NCI-H460 (cell line): ENCODE measurements around the gene RNF130. TPM values are rescaled to one million over a fixed set of nuclear protein-coding genes. Genes with fewer than 3 reads are reported as not detected.

Experiments used
- DNase-seq: peaks from one replicate; pipeline ENCODE4 v3.0.0-alpha.2; 2016; ENCODE audit warnings: low read depth; ENCODE audit errors: extremely low read depth
- total RNA-seq: library from RNA; depleted of rRNA; stranded (reverse); fragments of >200 nt; shearing (Covaris generic); gene quantifications from 2 replicates; pipeline ENCODE4 v1.2.3, GENCODE V29; 2014

Gene RNF130
- total RNA-seq, 1 experiment from 2014 or later = 61.6 TPM

GRCh38 chr5:180060192-180060591, 11.4 kb downstream of the RNF130 start:
- DNase-seq = no peak

GRCh38 chr5:180059326-180059725, 12.2 kb downstream of the RNF130 start:
- no peak for DNase-seq

GRCh38 chr5:180056153-180056552, 15.4 kb downstream of the RNF130 start:
- DNase-seq = no peak

DNA sequence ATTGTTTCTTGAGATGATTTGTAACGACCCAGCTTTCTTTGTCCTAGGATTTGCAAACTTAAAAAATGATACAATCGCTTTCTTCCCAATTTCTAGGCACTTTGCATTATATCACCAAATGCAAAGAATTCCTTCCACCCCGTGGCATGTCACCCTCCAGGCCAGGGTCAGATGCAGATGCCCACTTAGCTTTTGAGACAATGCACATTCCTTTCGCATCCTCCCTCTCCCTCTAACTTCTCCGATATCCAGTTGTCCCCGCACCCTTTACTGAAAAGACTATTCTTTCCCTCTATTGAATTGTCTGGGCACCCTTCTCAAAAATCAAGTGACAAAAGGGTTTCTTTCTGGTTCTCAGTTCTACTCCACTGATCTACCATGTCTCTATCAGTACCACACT, 17.3 kb downstream of the RNF130 start:
- no peak for DNase-seq

DNA sequence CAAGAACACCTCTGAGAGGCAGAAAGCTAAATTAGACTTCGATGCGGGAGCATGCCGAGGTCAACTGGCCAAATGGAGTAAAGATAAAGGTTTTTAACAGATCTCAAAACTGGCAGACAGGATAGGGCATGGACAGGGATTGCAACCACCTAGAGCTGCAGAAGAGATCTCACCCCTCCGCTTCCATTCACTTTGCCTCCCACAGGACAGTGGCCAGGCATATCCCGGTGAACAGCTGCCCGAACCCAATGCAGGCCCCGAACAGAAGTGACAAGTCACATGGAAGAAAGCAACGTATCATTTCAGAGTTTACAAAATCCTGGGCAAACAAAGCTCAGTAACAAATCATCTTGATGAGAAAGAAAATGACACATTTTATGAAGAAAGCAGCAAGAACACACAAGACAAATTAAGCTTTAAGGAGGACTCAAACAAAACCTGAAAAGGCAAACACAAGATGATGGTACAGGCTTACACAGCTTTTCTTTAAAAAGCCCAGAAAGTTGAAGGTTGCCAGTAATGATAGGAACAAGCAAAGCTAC, 18.4 kb downstream of the RNF130 start:
- no peak for DNase-seq

DNA sequence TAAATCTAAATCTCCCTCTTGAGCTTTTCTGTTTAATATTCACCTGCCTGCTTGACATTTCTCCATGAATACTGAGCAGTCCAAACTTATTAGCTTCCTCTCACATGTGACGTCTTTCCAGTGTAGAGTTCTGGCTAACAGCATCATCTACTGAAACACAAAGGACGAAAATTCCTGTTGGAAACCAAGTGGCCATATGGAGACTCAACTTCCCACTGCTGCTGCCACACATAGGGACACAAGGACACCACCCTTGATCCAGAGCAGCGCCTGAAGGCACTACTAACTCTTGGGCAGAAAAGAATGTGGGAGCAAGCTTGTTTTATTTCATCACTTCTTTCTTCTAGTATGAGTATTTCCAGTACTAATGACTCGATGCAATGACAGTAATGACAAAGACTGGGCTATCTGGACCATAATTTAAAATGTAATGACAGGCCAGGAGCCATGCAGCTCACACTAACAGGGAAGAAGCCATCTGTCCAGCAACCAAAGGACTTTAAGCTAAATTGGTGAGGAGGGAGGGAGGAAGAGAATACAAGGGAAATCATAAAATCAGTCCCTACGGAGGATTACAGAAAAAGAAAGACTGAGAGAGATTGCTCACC, 19.2 kb downstream of the RNF130 start:
- no peak for DNase-seq

DNA sequence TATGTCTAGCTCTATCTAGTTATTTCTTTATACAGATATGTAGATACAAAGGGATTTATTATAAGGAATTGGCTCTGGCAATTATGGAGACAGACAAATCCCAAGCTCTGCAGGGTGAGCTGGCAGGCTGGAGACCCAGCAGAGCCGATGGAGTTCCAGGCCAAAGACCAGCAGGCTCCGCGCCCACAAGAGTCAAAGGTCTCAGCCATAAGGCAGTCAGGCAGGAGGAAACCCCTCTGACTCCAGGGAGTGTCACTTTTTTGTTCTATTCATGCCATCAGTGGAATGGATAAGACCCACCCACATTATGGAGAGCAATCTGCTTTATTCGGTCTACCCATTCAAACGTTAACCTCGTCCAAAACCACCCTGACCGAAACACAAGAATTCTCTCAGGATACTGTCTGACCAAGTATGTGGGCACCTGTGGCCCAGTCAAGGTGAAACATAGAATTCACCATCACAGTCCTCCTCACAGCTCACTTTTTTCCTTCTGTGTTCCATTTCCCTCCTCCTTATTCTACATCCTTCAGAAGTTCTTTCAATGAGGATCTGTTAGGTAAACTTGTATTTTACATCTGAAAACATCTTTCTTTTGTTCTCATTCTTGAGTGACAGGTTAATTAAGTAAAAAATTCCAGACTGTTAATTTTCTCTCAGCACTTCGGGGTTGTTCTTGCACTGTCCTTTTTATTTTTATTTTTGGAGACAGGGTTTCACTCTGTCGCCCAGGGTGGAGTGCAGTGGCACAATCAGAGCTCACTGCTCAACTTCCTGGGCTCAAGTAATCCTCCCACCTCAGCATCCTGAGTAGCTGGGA, 21.2 kb downstream of the RNF130 start:
- no peak for DNase-seq

DNA sequence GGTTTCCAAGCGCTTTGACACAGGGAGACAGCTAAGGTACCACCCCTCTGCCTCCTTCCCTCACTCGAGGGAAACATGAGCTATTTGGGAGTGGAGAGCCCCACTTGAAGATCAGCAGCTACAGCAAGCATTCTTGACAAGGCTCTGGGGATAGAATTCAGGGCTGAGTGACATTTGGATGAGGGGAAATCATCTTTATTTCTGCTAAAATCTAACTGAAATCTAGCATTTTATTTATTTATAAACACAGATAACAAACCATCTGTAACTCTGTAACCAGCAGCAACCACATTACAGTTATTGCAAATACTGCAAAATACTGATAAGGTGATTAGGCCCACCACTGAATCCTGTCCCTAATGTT, 22.4 kb downstream of the RNF130 start:
- DNase-seq = no peak

GRCh38 chr5:180047667-180048066, 23.9 kb downstream of the RNF130 start:
- DNase-seq = no peak

DNA sequence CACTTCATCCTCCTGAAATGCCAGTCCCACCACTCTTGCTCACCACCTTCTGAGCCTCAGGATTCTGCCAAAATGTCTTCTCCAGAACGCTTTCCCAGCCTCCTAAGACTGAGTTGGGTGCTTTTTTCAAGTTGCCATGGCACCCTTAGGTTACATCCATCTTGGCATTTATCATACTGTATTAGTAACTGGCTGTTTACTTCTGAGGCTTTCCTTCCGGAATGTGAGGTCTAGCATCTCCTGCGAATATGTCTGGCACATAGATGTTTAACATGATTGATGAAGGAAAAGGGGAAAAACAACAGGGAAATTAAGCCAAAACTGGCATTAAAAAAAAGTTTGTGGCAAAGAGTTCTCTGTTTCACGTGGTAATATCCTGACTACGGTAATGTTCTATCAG, 24.9 kb downstream of the RNF130 start:
- no peak for DNase-seq

DNA sequence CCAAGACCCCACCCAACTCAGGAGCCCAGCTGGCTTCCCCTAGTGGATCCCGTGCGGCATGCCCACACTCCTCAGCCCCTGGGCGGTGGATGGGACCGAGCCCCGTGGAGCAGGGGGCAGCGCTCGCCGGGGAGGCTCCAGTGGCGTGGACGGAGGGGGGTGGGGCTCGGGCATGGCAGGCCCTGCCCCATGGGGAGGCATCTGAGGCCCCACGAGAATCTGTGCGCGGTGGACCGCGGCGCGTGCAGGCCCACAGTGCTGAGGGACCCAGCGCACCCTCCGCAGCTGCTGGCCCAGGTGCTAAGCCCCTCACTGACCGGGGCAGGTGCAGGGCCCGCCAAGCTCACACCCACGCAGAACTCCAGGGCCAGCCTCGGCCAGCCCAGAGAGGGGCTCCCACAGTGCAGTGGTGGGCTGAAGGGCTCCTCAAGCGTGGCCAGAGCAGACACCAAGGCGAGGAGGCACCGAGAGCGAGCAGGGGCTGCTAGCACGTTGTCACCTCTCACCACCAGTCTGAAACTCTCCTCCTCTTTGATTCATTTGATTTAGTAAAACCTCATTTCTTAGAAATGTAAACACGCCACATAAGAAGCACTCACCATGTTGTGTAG, 25.6 kb downstream of the RNF130 start:
- DNase-seq = no peak

GRCh38 chr5:180043377-180043776, 28.2 kb downstream of the RNF130 start:
- DNase-seq = no peak

GRCh38 chr5:180041301-180042274, 30.0 kb downstream of the RNF130 start:
- DNase-seq = no peak

DNA sequence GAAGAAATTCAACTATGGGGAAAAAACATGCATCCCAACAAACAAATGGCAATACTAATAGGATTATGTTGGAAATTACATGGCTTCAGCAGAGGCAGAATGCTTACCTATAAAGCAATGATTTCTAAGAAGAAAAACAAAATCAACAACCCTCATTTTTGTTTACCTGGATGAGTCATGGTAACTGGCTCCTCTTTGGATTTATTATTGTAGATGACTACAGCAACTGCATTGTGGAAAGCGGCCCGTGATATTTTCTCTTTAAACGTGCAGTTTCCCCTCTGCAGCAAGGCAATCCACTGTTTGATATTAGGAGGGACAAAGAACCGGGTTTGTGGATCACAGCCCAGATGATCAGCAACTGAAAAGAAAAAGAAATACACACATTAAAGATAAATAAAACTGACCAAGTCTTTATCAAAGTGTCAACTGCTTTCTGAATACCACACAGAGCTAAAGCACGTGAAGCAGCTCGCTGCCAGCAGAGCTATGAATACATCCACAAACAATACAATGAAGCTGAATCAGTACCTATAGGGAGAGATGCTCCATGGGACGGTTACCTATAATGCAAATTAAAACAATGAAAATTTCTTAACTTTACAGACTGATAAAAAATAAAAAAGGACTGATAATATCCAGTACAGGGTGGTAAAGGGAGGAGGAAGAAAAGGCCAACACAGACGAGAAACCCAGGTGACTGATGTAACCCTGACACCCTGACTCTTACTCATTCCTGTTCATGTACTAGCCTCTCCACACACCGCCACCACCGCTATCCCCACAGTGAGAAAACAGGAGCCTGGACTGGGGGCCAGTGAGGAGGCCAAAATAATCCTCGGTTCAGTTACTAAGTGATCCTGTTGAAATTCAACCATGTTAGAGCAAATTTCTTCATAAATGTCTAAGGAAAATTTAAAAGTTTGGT, 31.0 kb downstream of the RNF130 start:
- no peak for DNase-seq

DNA sequence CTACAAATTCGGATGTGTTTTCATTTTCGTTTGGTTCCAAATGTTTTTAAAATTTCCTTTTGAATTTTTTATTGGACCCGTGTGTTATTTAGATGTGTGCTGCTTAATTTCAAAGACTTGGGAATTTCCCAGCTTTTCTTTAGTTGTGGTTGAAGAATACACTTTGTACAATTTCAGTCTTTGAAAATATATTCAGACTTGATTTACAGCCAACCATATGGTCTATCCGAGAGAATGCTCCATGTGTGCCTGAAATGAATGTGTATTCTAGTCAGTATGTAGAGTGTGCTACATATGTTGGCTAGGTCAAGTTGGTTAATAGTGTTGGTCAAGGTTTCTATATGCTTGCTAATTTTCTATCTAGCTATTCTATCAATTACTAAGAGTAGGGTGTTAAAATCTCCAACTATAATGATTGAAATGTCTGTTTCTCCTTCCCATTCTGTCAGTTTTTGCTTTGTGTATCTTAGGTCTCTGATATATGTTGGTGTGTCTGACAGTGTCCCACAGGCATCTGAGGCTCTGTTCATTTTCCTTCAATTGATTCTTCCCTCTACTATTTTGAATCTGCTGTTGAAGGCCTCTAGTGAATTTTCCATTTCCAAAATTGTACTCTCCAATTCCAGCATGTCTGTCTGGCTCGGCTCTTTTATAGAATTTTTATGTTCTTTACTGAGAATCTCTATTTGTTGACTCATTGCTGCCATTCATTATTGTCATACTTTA, 36.2 kb downstream of the RNF130 start:
- no peak for DNase-seq

DNA sequence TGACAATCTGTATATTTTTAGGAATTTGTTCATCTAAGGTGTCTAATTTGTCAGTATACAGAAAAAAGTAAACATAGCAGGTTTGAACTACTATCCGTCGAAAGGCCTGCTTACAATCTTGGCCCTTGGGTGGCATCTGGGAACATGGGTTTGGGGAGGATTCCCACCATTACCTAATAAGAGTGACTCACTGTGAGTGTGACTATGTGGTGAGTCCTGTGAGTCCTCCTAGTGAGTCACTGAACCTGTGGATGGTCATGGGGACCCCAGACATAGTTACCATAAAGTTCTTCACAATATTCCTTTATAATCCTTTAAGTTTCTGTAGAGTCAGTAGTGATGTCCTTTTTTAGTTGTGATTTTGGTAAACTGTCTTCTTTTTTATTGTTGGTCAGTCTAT, 37.0 kb downstream of the RNF130 start:
- no peak for DNase-seq

DNA sequence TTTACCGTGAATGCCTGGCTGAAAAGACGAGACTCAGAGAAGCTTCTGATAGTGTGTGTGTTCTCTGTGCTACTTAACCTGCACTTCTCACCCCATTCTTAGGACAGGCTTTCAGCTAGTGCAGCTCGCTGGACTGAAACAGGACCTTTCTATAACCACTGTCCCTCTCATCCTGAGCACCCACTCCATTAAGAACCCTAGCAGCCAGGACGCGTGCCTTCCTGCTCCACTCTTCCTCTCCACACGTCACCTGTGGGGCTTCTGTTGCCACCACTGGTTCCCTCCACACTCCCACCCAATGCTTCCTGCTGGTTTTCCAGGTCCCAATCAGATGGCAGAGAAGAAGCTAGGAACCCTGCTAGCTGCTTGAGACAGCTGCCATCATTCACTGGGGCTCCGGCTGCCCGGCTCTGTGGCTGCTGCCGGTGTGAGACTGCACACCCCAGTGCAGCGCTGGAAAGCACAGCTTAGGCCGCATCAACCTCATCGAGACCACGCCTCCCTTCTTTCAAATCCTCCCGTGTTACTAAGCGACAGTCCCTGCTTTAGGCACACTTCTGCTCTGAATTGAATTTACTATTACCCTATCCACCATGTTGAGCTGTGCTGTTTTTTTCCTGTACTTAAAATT, 44.0 kb downstream of the RNF130 start:
- DNase-seq = no peak

DNA sequence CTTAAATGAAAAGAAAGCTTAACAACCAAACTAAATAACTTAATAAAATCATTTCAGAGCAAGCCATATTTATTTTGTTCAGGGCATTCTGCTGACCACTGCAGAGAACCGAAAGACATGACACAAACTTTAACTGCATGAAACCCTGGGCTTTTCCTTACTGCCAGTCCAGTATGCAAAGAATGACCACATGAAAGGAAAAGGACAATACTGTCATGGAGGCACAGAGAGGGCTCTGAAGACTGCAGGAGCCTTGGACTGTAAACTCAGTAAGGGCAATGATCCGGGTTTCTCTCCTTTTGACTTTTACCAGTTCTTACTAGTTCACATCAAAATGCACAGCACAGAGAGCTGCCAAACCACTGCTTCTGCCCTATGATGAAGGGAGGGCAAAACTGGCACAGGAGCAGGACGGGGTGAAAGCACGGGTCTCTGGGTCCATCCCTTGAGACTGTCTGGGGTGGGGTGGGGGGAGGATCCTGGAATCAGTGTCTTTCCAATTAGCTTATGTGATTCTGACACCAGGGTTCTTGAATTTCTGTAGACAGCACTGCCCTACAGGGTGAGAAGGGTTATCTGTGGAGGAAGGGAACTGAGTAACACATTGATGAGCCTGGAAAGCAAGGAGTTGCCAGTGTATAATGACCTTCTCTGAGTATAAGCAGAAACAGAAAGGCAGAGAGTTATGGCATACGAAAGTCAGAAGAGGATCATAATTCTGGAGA, 44.7 kb downstream of the RNF130 start:
- DNase-seq = no peak
